Measurements from ENCODE around the gene KIAA1217. TPM values are rescaled to one million over a fixed set of nuclear protein-coding genes. Genes with fewer than 3 reads are reported as not detected.

KIAA1217 gene
- polyA plus RNA-seq, 1 of the 3 experiments (the other 2 are of a cell fraction), result 7.2 TPM

- CTCF ChIA-PET, result interaction anchor here (1.8 kb wide), 1 partner anchor 293 kb away, joined by 4 read pairs; no protein-coding TSS in a partner anchor
- POLR2A ChIA-PET, result no interaction called here
Observed at GRCh38 chr10:24287559-24288195, 78.7 kb downstream of the KIAA1217 start.

GRCh38 chr10:24288581-24288980 lies 79.6 kb downstream of the KIAA1217 start:
- H3K4me2 ChIP-seq, result no peak overlapping the region
- H3K4me3 ChIP-seq (ENCODE audit: low read depth in 2 of 2, low read length in 1 of 2), result no peak overlapping the region
- H3K79me2 ChIP-seq (ENCODE audit: insufficient read depth), result no peaks in the 10 kb centered on the region
- no peaks in the 10 kb centered on the region for H3K27me3 ChIP-seq (ENCODE audit: insufficient read depth)
- H3K9ac ChIP-seq, result no peak overlapping the region
- H3K36me3 ChIP-seq (replicated peaks in 1 of 2; ENCODE audit: control insufficient read depth in 1 of 2, insufficient read depth in 2 of 2, low read length in 1 of 2), result no peaks in the 10 kb centered on the region
- 92% methylated on average over 1 of the region's 1 CpG for WGBS (ENCODE audit: low lambda C conversion rate)
- no peak overlapping the region for H3K27ac ChIP-seq (ENCODE audit: low read depth in 2 of 2, low read length in 1 of 2)
- CTCF ChIA-PET, result interaction anchor here (1.8 kb wide), 1 partner anchor 294 kb away, joined by 4 read pairs; no protein-coding TSS in a partner anchor
- POLR2A ChIA-PET, result no interaction called here
- H3K9me2 ChIP-seq, result no peaks in the 10 kb centered on the region
- no peak for DNase-seq
- TF ChIP-seq REST (IDR thresholded peaks at IDR 0.05; ENCODE audit: low read depth, low read length) (no peak), EP300 (IDR thresholded peaks at IDR 0.05; ENCODE audit: borderline replicate concordance in 1 of 2, low read depth in 1 of 2, low read length in 1 of 2) (no peak), GATA2 (CRISPR knock-in tag; IDR thresholded peaks at IDR 0.05) (no peak)
- H3F3A ChIP-seq (replicated peaks; ENCODE audit: insufficient read depth), result no peaks in the 10 kb centered on the region
- H2AFZ ChIP-seq (ENCODE audit: low read depth), result no peak overlapping the region
- H4K20me1 ChIP-seq (ENCODE audit: insufficient read depth), result no peaks in the 10 kb centered on the region
- no peaks in the 10 kb centered on the region; a peak in 1 of 4 replicates for H3K4me1 ChIP-seq (ENCODE audit: control insufficient read depth in 1 of 2, insufficient read depth in 2 of 2, low read depth in 1 of 2, low read length in 1 of 2)
- H3K9me3 ChIP-seq, result no peaks in the 10 kb centered on the region

More at GRCh38 chr10:24287559-24288195, 78.7 kb downstream of the KIAA1217 start:
- Histone ChIP-seq H3K4me1 (ENCODE audit: control insufficient read depth in 1 of 2, insufficient read depth in 2 of 2, low read depth in 1 of 2, low read length in 1 of 2) (no peaks in the 10 kb centered on the region; a peak in 1 of 4 replicates), H4K20me1 (ENCODE audit: insufficient read depth) (no peaks in the 10 kb centered on the region), H3K4me3 (ENCODE audit: low read depth in 2 of 2, low read length in 1 of 2) (no peak overlapping the region), H3K27me3 (ENCODE audit: insufficient read depth) (no peaks in the 10 kb centered on the region), H3K9ac (no peak overlapping the region), H3K79me2 (ENCODE audit: insufficient read depth) (no peaks in the 10 kb centered on the region), H3K9me3 (no peaks in the 10 kb centered on the region), H3F3A (replicated peaks; ENCODE audit: insufficient read depth) (no peaks in the 10 kb centered on the region), H3K27ac (ENCODE audit: low read depth in 2 of 2, low read length in 1 of 2) (no peak overlapping the region), H2AFZ (ENCODE audit: low read depth) (no peak overlapping the region), H3K36me3 (replicated peaks in 1 of 2; ENCODE audit: control insufficient read depth in 1 of 2, insufficient read depth in 2 of 2, low read length in 1 of 2) (no peaks in the 10 kb centered on the region), H3K4me2 (no peak overlapping the region), H3K9me2 (no peaks in the 10 kb centered on the region)
- TF ChIP-seq NRF1 (IDR thresholded peaks at IDR 0.05; ENCODE audit: low read depth, low read length), result no peak
- no peak for TF ChIP-seq FOSL2 (IDR thresholded peaks at IDR 0.05; ENCODE audit: borderline replicate concordance, low read depth)
- no peak for TF ChIP-seq GATA2 (CRISPR knock-in tag; IDR thresholded peaks at IDR 0.05)
- no peak for TF ChIP-seq TCF12 (IDR thresholded peaks at IDR 0.05)
- no peak for TF ChIP-seq FOXM1 (IDR thresholded peaks at IDR 0.05; ENCODE audit: low read depth)
- no peak for TF ChIP-seq CHD2 (IDR thresholded peaks at IDR 0.05; ENCODE audit: low read length, partially characterized antibody)
- no peak for TF ChIP-seq CTCF (IDR thresholded peaks at IDR 0.05)
- TF ChIP-seq POLR2AphosphoS5 (IDR thresholded peaks at IDR 0.05; ENCODE audit: low read depth, low read length), result no peak
- WGBS (ENCODE audit: low lambda C conversion rate), result 47% methylated on average over 4 of the region's 4 CpGs
- DNase-seq, result no peak
